ENCODE results near the gene C1orf21.

GRCh38 chr1:184518736-184519357 is 132.0 kb downstream of the C1orf21 start:
- TF ChIP-seq CTCF (IDR thresholded peaks at IDR 0.05) (no peak), POLR2AphosphoS5 (IDR thresholded peaks at IDR 0.05; ENCODE audit: low read depth, low read length) (no peak), PBX3 (IDR thresholded peaks at IDR 0.05) (no peak), RXRA (IDR thresholded peaks at IDR 0.05; ENCODE audit: borderline replicate concordance, low read depth) (no peak), MAX (IDR thresholded peaks at IDR 0.05; ENCODE audit: low read depth) (no peak), REST (IDR thresholded peaks at IDR 0.05; ENCODE audit: low read depth, low read length) (no peak), EP300 (IDR thresholded peaks at IDR 0.05; ENCODE audit: borderline replicate concordance in 1 of 2, low read depth in 1 of 2, low read length in 1 of 2) (no peak), MXI1 (IDR thresholded peaks at IDR 0.05; ENCODE audit: low read depth, low read length) (no peak)

Measured in SK-N-SH (cell line).